HCT116 (cell line): ENCODE results near the gene LSAMP.

ENCODE experiments used
- CTCF ChIP-seq, 3 experiments: fragments of 200-600 bp in 1 of 3; sonication (generic) in 1 of 3; IDR thresholded peaks in 2 of 3; conservative IDR thresholded peaks in 1 of 3; 2 replicates each; pipeline ENCODE4 v1.5.1; 2012 to 2017; ENCODE audit warnings: low read depth in 2 of 3, low read length in 2 of 3, antibody characterized with exemption in 1 of 3, borderline replicate concordance in 1 of 3, control low read depth in 1 of 3, mild to moderate bottlenecking in 1 of 3, mixed read lengths in 1 of 3, mixed run types in 1 of 3, moderate library complexity in 1 of 3; ENCODE audit not compliant: insufficient read depth in 1 of 3
- POLR2A ChIP-seq: IDR thresholded peaks from 2 replicates; pipeline ENCODE4 v1.7.0; 2011; ENCODE audit warnings: borderline replicate concordance; ENCODE audit not compliant: insufficient read depth, insufficient read length; ENCODE audit errors: extremely low read depth

GRCh38 chr3:115808244-115808643, 637.0 kb downstream of the LSAMP start:
- no peak for TF ChIP-seq POLR2A
- no peak for TF ChIP-seq CTCF (IDR thresholded peaks at IDR 0.05 in 2 of 3, conservative IDR thresholded peaks at IDR 0.05 in 1 of 3; ENCODE audit: borderline replicate concordance in 1 of 3, insufficient read depth in 1 of 3, low read depth in 2 of 3, low read length in 2 of 3)
